Measurements from ENCODE around the gene RASGRF1.
A peak's percentile ranks its signal among the peaks of the same experiment; 100 is the strongest.
"Not testable (repeated sequence)": the region's sequence is repeated elsewhere in the genome, so short reads cannot be mapped to it uniquely, and the experiment has no call there.

Gene RASGRF1

GRCh38 chr15:78930577-78931388, 159.8 kb downstream of the RASGRF1 start:
- peak; percentile 83 for DNase-seq (ENCODE audit: low read depth)

GRCh38 chr15:78929536-78930264, 160.9 kb downstream of the RASGRF1 start:
- no peak for DNase-seq (ENCODE audit: low read depth)

- DNase-seq (ENCODE audit: low read depth), result no peak
Observed at GRCh38 chr15:78928616-78929093, 161.9 kb downstream of the RASGRF1 start.

- not testable (repeated sequence) for DNase-seq (ENCODE audit: low read depth)
Observed at GRCh38 chr15:78928176-78928575, 162.4 kb downstream of the RASGRF1 start.

- DNase-seq (ENCODE audit: low read depth), result no peak
Observed at GRCh38 chr15:78927077-78927790, 163.3 kb downstream of the RASGRF1 start.

GRCh38 chr15:78925956-78926743, 164.4 kb downstream of the RASGRF1 start:
- no peak for DNase-seq (ENCODE audit: low read depth)

GRCh38 chr15:78925076-78925624, 165.4 kb downstream of the RASGRF1 start:
- DNase-seq (ENCODE audit: low read depth), result no peak

GRCh38 chr15:78923480-78924360, 166.9 kb downstream of the RASGRF1 start:
- no peak for DNase-seq (ENCODE audit: low read depth)

GRCh38 chr15:78923015-78923414, 167.6 kb downstream of the RASGRF1 start:
- no peak for DNase-seq (ENCODE audit: low read depth)

GRCh38 chr15:78922527-78922926, 168.1 kb downstream of the RASGRF1 start:
- DNase-seq (ENCODE audit: low read depth), result no peak

- no peak for DNase-seq (ENCODE audit: low read depth)
Observed at GRCh38 chr15:78921940-78922339, 168.6 kb downstream of the RASGRF1 start.

GRCh38 chr15:78921517-78921916, 169.1 kb downstream of the RASGRF1 start:
- no peak for DNase-seq (ENCODE audit: low read depth)

- DNase-seq (ENCODE audit: low read depth), result no peak
Observed at GRCh38 chr15:78917888-78918287, 172.7 kb downstream of the RASGRF1 start.

- DNase-seq (ENCODE audit: low read depth), result no peak
Observed at GRCh38 chr15:78916088-78916487, 174.5 kb downstream of the RASGRF1 start.

GRCh38 chr15:78915341-78916087, 175.1 kb downstream of the RASGRF1 start:
- peak; percentile 18 for DNase-seq (ENCODE audit: low read depth)

GRCh38 chr15:78914027-78914764, 176.4 kb downstream of the RASGRF1 start:
- no peak for DNase-seq (ENCODE audit: low read depth)

- no peak for DNase-seq (ENCODE audit: low read depth)
Observed at GRCh38 chr15:78913012-78913411, 177.6 kb downstream of the RASGRF1 start.

- no peak for DNase-seq (ENCODE audit: low read depth)
Observed at GRCh38 chr15:78912316-78912715, 178.3 kb downstream of the RASGRF1 start.

GRCh38 chr15:78910271-78910670, 180.3 kb downstream of the RASGRF1 start:
- DNase-seq (ENCODE audit: low read depth), result no peak

Data from GM04503 (cell line).